MCF 10A (cell line): ENCODE data around the gene CIP2A. TPM values are rescaled to one million over a fixed set of nuclear protein-coding genes. Genes with fewer than 3 reads are reported as not detected.

Source experiments
- BruUV-seq: library from RNA; stranded (reverse); fragments of 400-500 nt; replicated peaks from 2 replicates; lab custom pipeline; 2021; lab: Mats Ljungman, UMichigan
- CTCF ChIA-PET: fragments of 300-600 bp; sonication (Branson Sonifier 250); formaldehyde crosslinking; extraction: SDS; loops from one replicate; lab custom pipeline; 2021; ENCODE audit warnings: antibody characterized with exemption, inconsistent platforms; lab: Yijun Ruan, JAX
- POLR2A ChIA-PET: fragments of 300-600, 350-650 bp; sonication (Branson Sonifier 250); formaldehyde crosslinking; extraction: SDS; loops from one replicate; lab custom pipeline; 2020; ENCODE audit warnings: antibody characterized with exemption, inconsistent platforms; lab: Yijun Ruan, JAX
- DNase-seq: peaks from one replicate; pipeline ENCODE4 v3.0.0-alpha.2; 2018; ENCODE audit not compliant: unreplicated experiment
- H3K27ac Mint-ChIP-seq: one replicate; pipeline ENCODE4 v1.8.0; 2022; ENCODE audit warnings: mild to moderate bottlenecking, low read depth, mixed read lengths; ENCODE audit not compliant: unreplicated experiment
- H3K27me3 Mint-ChIP-seq: one replicate; pipeline ENCODE4 v1.8.0; 2022; ENCODE audit warnings: mixed read lengths; ENCODE audit not compliant: insufficient read depth, unreplicated experiment
- H3K36me3 Mint-ChIP-seq: one replicate; pipeline ENCODE4 v1.8.0; 2022; ENCODE audit warnings: mild to moderate bottlenecking, moderate library complexity, mixed read lengths; ENCODE audit not compliant: insufficient read depth, unreplicated experiment
- H3K4me1 Mint-ChIP-seq: one replicate; pipeline ENCODE4 v1.8.0; 2022; ENCODE audit warnings: mixed read lengths; ENCODE audit not compliant: insufficient read depth, unreplicated experiment
- H3K4me3 Mint-ChIP-seq: one replicate; pipeline ENCODE4 v1.8.0; 2022; ENCODE audit warnings: mild to moderate bottlenecking, moderate library complexity, mixed read lengths; ENCODE audit not compliant: unreplicated experiment
- H3K9me3 Mint-ChIP-seq: one replicate; pipeline ENCODE4 v1.8.0; 2022; ENCODE audit warnings: mixed read lengths; ENCODE audit not compliant: unreplicated experiment
- intact Hi-C: fragments of 100-400 bp; cut with micrococcal nuclease; formaldehyde crosslinking; loops from 2 replicates; pipeline ENCODE4 v1.14.1; 2022
- total RNA-seq: library from RNA; stranded (reverse); gene quantifications from 2 replicates; pipeline ENCODE4 v1.2.3, GENCODE V29; 2022
- TF ChIP-seq, protein P1 (sequence below): fragments of 200-600 bp; IDR thresholded peaks from one replicate; pipeline ENCODE4 v1.8.0; 2022; ENCODE audit warnings: antibody characterized with exemption, mild to moderate bottlenecking; ENCODE audit not compliant: unreplicated experiment

CIP2A gene
- total RNA-seq, 1 experiment from 2014 or later: 23.9 TPM

DNA sequence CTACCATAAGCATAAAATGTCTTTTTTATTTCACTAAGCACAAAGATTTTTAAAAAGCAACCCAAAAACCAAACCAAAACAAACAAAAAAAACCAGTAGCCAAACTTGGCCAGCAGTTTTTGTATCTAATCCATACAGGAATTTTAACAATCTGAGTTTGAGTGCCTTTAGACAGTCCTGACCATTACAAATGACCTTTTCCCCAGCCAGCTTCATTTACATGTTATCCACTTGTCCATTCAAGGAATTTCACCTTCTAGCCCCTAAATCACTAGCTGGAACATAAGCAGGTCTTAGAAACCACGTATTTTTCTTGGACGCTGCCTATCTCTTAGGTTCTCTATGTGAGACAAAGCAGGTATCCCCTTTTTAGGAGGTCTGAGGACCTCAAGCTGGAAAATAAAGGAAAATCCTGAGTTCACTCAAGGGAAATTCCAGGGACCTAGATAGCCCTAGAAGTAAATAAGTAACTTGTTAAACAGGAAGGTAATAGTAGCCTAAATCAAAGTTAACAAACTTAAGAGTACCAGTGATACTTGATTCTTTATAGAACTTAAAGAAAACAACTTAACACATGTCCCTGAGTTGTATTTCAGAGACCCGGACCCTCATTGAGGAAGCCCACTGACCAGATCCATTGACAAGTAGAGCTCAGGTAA is 34.2 kb downstream of the CIP2A start:
- no peaks in the 10 kb centered on the region for H3K27me3 Mint-ChIP-seq
- peak overlapping the region; percentile 5 for H3K27ac Mint-ChIP-seq
- peaks cover 7% of the 10 kb centered on the region for H3K4me1 Mint-ChIP-seq
- DNase-seq: no peak
- no peaks in the 10 kb centered on the region for H3K9me3 Mint-ChIP-seq
- peaks cover 14% of the 10 kb centered on the region for H3K36me3 Mint-ChIP-seq
- no peak overlapping the region for H3K4me3 Mint-ChIP-seq
- TF ChIP-seq, protein P1, sequence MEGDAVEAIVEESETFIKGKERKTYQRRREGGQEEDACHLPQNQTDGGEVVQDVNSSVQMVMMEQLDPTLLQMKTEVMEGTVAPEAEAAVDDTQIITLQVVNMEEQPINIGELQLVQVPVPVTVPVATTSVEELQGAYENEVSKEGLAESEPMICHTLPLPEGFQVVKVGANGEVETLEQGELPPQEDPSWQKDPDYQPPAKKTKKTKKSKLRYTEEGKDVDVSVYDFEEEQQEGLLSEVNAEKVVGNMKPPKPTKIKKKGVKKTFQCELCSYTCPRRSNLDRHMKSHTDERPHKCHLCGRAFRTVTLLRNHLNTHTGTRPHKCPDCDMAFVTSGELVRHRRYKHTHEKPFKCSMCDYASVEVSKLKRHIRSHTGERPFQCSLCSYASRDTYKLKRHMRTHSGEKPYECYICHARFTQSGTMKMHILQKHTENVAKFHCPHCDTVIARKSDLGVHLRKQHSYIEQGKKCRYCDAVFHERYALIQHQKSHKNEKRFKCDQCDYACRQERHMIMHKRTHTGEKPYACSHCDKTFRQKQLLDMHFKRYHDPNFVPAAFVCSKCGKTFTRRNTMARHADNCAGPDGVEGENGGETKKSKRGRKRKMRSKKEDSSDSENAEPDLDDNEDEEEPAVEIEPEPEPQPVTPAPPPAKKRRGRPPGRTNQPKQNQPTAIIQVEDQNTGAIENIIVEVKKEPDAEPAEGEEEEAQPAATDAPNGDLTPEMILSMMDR: no peak
- intact Hi-C loops: no loop called here
- no TSS peak for BruUV-seq
- ChIA-PET CTCF (interaction anchor here (1.3 to 14.1 kb wide), 3 partner anchors 57 to 77 kb away, joined by 4 to 321 read pairs (median 6); no protein-coding TSS in a partner anchor), POLR2A (interaction anchor here (0.6 to 1.5 kb wide), 5 partner anchors 9 to 341 kb away, joined by 3 to 4 read pairs (median 4); no protein-coding TSS in a partner anchor)

DNA sequence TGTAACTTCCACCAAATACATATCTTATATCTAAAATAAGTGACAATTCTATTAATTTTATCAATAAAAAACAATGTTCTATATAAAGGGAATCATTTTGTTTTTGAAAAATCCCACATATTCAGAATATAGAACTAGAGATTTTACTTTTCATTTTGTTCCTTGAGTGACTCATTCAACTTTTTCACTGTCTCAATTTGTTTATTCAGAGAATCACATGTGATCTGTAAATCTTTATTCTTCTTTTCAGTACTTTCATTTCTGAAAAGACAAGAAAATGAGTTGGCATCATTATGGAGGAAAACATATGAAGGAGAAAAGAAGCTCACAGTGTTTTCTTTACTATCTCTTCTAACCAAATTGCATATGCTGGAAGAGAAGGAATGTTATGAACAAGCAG is 35.0 kb downstream of the CIP2A start:
- H3K36me3 Mint-ChIP-seq: peaks cover 14% of the 10 kb centered on the region
- TF ChIP-seq, protein P1: no peak
- H3K4me1 Mint-ChIP-seq: peaks cover 7% of the 10 kb centered on the region
- no peak overlapping the region for H3K27ac Mint-ChIP-seq
- DNase-seq: no peak
- intact Hi-C loops: no loop called here
- H3K9me3 Mint-ChIP-seq: no peaks in the 10 kb centered on the region
- no TSS peak for BruUV-seq
- H3K4me3 Mint-ChIP-seq: no peak overlapping the region
- H3K27me3 Mint-ChIP-seq: no peaks in the 10 kb centered on the region
- ChIA-PET CTCF (interaction anchor here (0.7 to 14.1 kb wide), 4 partner anchors 23 to 76 kb away, joined by 3 to 321 read pairs (median 12); no protein-coding TSS in a partner anchor), POLR2A (interaction anchor here (1.3 to 1.5 kb wide), 2 partner anchors 10 to 17 kb away, joined by 4 read pairs; no protein-coding TSS in a partner anchor)

DNA sequence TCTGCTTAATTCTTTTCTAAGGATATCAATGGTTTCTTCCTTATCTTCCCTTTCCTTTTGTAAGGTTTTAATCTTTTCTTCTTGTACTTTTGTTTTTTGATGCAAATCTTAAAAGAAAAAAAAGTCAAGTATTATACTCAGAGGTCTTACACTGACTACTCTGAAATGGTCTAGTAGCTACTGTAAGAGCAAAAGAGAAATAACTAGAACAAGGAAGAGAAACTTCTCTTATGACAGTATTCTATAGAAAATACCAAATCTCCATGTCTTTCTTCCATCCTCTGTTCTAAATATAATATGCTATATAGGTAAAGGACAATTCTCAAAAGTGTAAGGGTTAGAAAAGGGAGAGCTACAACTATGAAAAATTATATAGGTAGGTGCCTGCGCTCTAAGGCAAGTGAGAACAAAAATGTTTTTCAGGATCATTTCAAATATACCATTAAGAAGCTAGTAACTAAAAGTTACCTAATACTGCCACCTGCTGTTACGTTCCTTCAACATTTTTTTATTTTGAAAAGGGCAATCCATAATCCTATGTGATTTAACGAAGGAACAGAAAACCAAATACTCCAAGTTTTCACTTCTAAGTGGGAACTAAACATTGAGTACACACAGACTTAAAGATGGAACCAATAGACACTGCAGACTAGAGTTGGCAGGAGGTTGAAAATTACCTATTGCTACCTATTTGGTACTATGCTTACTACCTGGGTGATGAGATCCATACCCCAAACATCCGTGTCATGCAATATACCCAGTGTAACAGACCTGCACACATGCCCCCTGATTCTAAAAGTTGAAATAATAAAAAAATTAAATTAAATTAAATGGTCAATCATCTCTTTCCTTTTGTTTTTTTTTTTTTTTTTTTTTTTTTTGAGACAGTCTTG is 36.7 kb downstream of the CIP2A start:
- no peak overlapping the region for H3K4me3 Mint-ChIP-seq
- BruUV-seq: no TSS peak
- H3K4me1 Mint-ChIP-seq: peaks cover 7% of the 10 kb centered on the region
- no peaks in the 10 kb centered on the region for H3K9me3 Mint-ChIP-seq
- peak overlapping the region; percentile 28 for H3K27ac Mint-ChIP-seq
- ChIA-PET CTCF (interaction anchor here (0.5 to 14.1 kb wide), 35 partner anchors 9 to 1929 kb away, joined by 3 to 321 read pairs (median 4); partner anchors contain the start of genes CIP2A and DZIP3), POLR2A (interaction anchor here (0.6 to 2.0 kb wide), 7 partner anchors 15 to 1316 kb away, joined by 3 to 11 read pairs (median 3); partner anchors contain the start of genes CIP2A and DZIP3)
- DNase-seq: peak; percentile 61
- intact Hi-C loops: loop anchor here (1.0 to 2.0 kb wide), 3 partner anchors 63 to 1316 kb away; no protein-coding TSS in a partner anchor
- TF ChIP-seq, protein P1: peak; percentile 40
- peaks cover 7% of the 10 kb centered on the region for H3K36me3 Mint-ChIP-seq
- H3K27me3 Mint-ChIP-seq: no peaks in the 10 kb centered on the region
